Measurements from ENCODE around the gene ZFP37.
"Not testable (repeated sequence)": the region's sequence is repeated elsewhere in the genome, so short reads cannot be mapped to it uniquely, and the experiment has no call there.

The ZFP37 gene

DNA sequence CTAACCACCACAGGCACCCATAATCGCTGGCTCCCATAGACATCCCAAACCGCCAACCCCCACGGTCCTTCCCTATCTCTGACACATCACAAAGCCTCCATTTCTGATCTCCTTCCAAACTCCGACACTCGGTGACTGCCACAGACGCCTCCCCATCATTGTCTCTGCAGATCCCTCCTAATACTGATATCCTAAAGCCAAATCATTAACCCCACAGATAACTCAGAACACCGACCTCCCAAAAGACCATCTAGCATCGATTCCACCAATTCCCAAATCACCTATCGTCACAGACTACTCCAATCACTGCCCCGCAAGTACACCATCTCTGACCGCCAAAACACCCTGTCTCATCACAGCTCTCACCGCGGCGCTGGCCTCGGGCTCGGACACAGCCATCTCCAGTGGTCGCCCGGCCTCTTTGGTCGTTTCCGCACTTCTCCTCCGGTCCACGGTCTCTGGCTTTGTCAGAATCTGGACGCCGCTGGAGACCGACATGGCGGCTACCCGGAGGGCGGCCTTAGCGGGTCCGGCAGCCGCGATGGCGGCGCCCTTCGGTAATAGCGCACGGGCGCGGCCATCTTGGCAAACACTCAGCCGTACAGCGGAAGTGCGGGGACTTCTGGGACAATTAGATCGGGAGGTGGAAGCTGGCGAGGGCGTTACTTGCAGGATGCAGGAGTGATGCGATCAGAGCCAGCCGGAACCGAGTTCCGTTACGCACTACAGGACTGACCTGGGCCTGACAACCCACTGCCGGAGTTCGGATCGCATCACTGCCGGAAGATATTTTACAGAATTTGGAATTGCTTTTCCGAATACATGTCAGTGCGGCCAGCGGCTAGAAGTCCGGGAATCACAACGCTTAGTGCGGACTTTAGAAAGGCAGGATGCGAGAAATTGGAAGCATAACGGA lies at the start of gene ZFP37:
TSS of gene ZFP37 (minus strand) at position 534 of the 916 bp plus-strand sequence. CDS start at position 498, 36 bp downstream.
- peaks cover 39 to 40% of the 10 kb centered on the region in 2 donors for H3K9me3 ChIP-seq (ENCODE audit: control insufficient read depth in 2 of 2, low read length in 2 of 2)
- H3K9ac ChIP-seq (ENCODE audit: low read length in 2 of 2) = peak within 1 kb of the TSS; percentile 87 to 91
- peak within 1 kb of the TSS; percentile 92 to 100 for H3K4me3 ChIP-seq (ENCODE audit: low read length in 2 of 2)
- H3K4me1 ChIP-seq (ENCODE audit: control insufficient read depth, insufficient read depth, low read length) = peaks cover 6% of the 10 kb centered on the region
- H3K27me3 ChIP-seq (ENCODE audit: control insufficient read depth in 1 of 2, insufficient read depth in 2 of 2, low read length in 2 of 2) = peaks cover 7 to 10% of the 10 kb centered on the region in 2 donors
- no peaks in the 10 kb centered on the region for H3K36me3 ChIP-seq (ENCODE audit: control insufficient read depth in 2 of 2, insufficient read depth in 2 of 2, low read length in 2 of 2)
- peak within 1 kb of the TSS; percentile 74 for H3K27ac ChIP-seq (ENCODE audit: low read length)

DNA sequence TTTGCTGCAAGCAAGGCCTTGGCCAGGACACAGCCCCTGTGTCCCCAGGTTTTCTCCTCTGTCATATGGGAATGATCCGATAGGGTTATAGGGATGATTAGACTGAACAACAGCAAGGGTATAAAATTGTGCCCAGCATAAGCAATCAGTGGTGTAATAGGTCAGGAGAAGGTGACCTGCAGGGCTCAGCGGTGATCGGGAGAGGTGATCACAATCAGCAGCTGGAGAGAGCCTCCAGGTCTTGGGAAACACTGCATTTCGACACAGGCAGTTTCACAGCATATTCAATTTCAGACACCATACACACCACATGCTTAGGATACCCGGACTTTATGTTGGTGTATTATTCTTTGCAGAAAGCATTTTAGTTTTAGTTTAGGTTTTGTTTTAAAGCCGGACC lies 48.8 kb upstream of the ZFP37 start:
- not testable (repeated sequence) for H3K36me3 ChIP-seq (ENCODE audit: control insufficient read depth in 2 of 2, insufficient read depth in 2 of 2, low read length in 2 of 2); H3K9ac ChIP-seq (ENCODE audit: low read length in 2 of 2); H3K27me3 ChIP-seq (ENCODE audit: control insufficient read depth in 1 of 2, insufficient read depth in 2 of 2, low read length in 2 of 2); H3K9me3 ChIP-seq (ENCODE audit: control insufficient read depth in 2 of 2, low read length in 2 of 2); H3K27ac ChIP-seq (ENCODE audit: low read length); H3K4me1 ChIP-seq (ENCODE audit: control insufficient read depth, insufficient read depth, low read length); H3K4me3 ChIP-seq (ENCODE audit: low read length in 2 of 2)

DNA sequence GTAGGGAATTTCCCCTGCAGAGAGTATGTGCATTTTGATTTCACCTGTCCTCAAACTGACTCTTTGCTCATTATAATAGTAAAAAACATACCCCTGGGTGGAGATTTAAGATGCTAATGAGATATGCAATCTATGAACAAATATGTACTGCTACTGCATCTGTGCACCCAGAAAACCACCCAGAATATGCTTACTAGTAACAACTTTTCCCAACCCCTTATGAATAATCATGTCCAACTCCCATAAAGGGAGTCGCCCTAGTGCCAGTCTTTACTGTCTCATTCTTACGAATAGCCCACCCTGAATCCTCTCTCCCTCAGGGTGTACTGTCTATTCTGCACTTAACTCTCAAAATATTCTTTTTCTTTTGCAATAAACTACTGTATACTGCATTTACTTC lies 39.0 kb upstream of the ZFP37 start:
- H3K27me3 ChIP-seq (ENCODE audit: control insufficient read depth in 1 of 2, insufficient read depth in 2 of 2, low read length in 2 of 2) = peaks cover 21 to 26% of the 10 kb centered on the region in 2 donors
- no peaks in the 10 kb centered on the region for H3K4me1 ChIP-seq (ENCODE audit: control insufficient read depth, insufficient read depth, low read length)
- no peak overlapping the region for H3K9ac ChIP-seq (ENCODE audit: low read length in 2 of 2)
- H3K27ac ChIP-seq (ENCODE audit: low read length) = no peak overlapping the region
- H3K9me3 ChIP-seq (ENCODE audit: control insufficient read depth in 2 of 2, low read length in 2 of 2) = peaks cover 0 to 15% of the 10 kb centered on the region in 2 donors
- H3K36me3 ChIP-seq (ENCODE audit: control insufficient read depth in 2 of 2, insufficient read depth in 2 of 2, low read length in 2 of 2) = no peaks in the 10 kb centered on the region
- H3K4me3 ChIP-seq (ENCODE audit: low read length in 2 of 2) = no peak overlapping the region

DNA sequence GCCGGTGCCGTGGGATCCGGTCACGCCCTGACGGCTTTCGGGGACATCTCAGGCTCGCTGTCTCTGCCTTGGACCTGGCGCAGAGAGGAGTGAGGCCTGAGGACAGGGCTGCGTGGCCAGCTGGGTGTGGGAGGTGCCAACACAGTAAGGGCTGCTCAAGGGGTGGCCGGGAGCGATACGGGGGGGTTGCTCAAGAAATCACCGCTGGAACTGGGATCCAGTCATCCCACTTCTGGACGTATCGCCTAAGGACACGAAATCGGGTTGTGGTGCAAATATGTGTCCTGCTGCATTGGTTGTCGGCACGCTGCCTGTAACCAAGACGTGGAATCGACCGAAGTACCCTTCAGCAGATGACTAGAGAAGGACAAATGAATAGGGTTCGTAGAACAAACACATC lies 33.4 kb upstream of the ZFP37 start:
- not testable (repeated sequence) for H3K4me3 ChIP-seq (ENCODE audit: low read length in 2 of 2); H3K4me1 ChIP-seq (ENCODE audit: control insufficient read depth, insufficient read depth, low read length); H3K36me3 ChIP-seq (ENCODE audit: control insufficient read depth in 2 of 2, insufficient read depth in 2 of 2, low read length in 2 of 2); H3K27ac ChIP-seq (ENCODE audit: low read length); H3K9ac ChIP-seq (ENCODE audit: low read length in 2 of 2)
- peaks cover 20 to 23% of the 10 kb centered on the region in 2 donors for H3K27me3 ChIP-seq (ENCODE audit: control insufficient read depth in 1 of 2, insufficient read depth in 2 of 2, low read length in 2 of 2)
- H3K9me3 ChIP-seq (ENCODE audit: control insufficient read depth in 2 of 2, low read length in 2 of 2) = peaks cover 0 to 11% of the 10 kb centered on the region in 2 donors

GRCh38 chr9:113089143-113089505 lies 32.6 kb upstream of the ZFP37 start:
- H3K27ac ChIP-seq (ENCODE audit: low read length); H3K4me1 ChIP-seq (ENCODE audit: control insufficient read depth, insufficient read depth, low read length); H3K9ac ChIP-seq (ENCODE audit: low read length in 2 of 2); H3K4me3 ChIP-seq (ENCODE audit: low read length in 2 of 2); H3K36me3 ChIP-seq (ENCODE audit: control insufficient read depth in 2 of 2, insufficient read depth in 2 of 2, low read length in 2 of 2); H3K9me3 ChIP-seq (ENCODE audit: control insufficient read depth in 2 of 2, low read length in 2 of 2): not testable (repeated sequence)
- peaks cover 20 to 22% of the 10 kb centered on the region in 2 donors for H3K27me3 ChIP-seq (ENCODE audit: control insufficient read depth in 1 of 2, insufficient read depth in 2 of 2, low read length in 2 of 2)

- not testable (repeated sequence) for H3K4me1 ChIP-seq (ENCODE audit: control insufficient read depth, insufficient read depth, low read length); H3K27ac ChIP-seq (ENCODE audit: low read length); H3K9me3 ChIP-seq (ENCODE audit: control insufficient read depth in 2 of 2, low read length in 2 of 2); H3K9ac ChIP-seq (ENCODE audit: low read length in 2 of 2); H3K4me3 ChIP-seq (ENCODE audit: low read length in 2 of 2); H3K36me3 ChIP-seq (ENCODE audit: control insufficient read depth in 2 of 2, insufficient read depth in 2 of 2, low read length in 2 of 2)
- H3K27me3 ChIP-seq (ENCODE audit: control insufficient read depth in 1 of 2, insufficient read depth in 2 of 2, low read length in 2 of 2) = peaks cover 20 to 22% of the 10 kb centered on the region in 2 donors
Measured at GRCh38 chr9:113088456-113089142, 32.1 kb upstream of the ZFP37 start.

- H3K4me3 ChIP-seq (ENCODE audit: low read length in 2 of 2); H3K4me1 ChIP-seq (ENCODE audit: control insufficient read depth, insufficient read depth, low read length); H3K36me3 ChIP-seq (ENCODE audit: control insufficient read depth in 2 of 2, insufficient read depth in 2 of 2, low read length in 2 of 2); H3K27ac ChIP-seq (ENCODE audit: low read length); H3K9ac ChIP-seq (ENCODE audit: low read length in 2 of 2): not testable (repeated sequence)
- H3K9me3 ChIP-seq (ENCODE audit: control insufficient read depth in 2 of 2, low read length in 2 of 2) = peaks cover 9 to 17% of the 10 kb centered on the region in 2 donors
- H3K27me3 ChIP-seq (ENCODE audit: control insufficient read depth in 1 of 2, insufficient read depth in 2 of 2, low read length in 2 of 2) = peaks cover 14 to 17% of the 10 kb centered on the region in 2 donors
Measured at GRCh38 chr9:113062932-113063310, 6.4 kb upstream of the ZFP37 start.

DNA sequence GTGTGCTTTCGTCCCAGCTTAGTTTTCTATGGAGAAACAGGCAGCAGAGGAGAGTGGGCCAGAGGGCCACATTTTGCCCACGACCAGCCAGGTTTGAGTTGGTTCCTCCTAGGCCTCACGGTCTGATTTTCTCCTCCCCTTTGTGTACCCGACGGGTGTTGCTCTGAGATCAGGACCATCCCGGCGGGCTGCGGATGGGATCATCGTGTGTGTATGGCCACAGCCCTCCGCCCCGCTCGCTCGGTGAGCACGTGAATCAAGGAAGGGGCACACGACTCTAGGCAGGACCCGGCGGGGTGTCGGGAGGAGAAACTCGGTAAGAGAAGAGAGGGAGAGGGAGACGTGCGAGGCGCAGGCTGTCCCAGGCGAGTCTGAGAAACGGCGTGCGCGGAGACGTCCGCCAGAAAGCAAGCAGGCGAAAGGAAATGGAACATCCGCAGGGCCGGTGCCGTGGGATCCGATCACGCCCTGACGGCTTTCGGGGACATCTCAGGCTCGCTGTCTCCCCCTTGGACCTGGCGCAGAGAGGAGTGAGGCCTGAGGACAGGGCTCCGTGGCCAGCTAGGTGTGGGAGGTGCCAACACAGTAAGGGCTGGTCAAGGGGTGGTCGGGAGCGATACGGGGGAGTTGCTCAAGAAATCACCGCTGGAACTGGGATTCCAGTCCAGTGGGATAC lies 5.9 kb upstream of the ZFP37 start:
- H3K27me3 ChIP-seq (ENCODE audit: control insufficient read depth in 1 of 2, insufficient read depth in 2 of 2, low read length in 2 of 2) = peaks cover 14 to 17% of the 10 kb centered on the region in 2 donors
- not testable (repeated sequence) for H3K4me3 ChIP-seq (ENCODE audit: low read length in 2 of 2); H3K36me3 ChIP-seq (ENCODE audit: control insufficient read depth in 2 of 2, insufficient read depth in 2 of 2, low read length in 2 of 2); H3K27ac ChIP-seq (ENCODE audit: low read length); H3K4me1 ChIP-seq (ENCODE audit: control insufficient read depth, insufficient read depth, low read length); H3K9ac ChIP-seq (ENCODE audit: low read length in 2 of 2)
- H3K9me3 ChIP-seq (ENCODE audit: control insufficient read depth in 2 of 2, low read length in 2 of 2) = peaks cover 13 to 17% of the 10 kb centered on the region in 2 donors

DNA sequence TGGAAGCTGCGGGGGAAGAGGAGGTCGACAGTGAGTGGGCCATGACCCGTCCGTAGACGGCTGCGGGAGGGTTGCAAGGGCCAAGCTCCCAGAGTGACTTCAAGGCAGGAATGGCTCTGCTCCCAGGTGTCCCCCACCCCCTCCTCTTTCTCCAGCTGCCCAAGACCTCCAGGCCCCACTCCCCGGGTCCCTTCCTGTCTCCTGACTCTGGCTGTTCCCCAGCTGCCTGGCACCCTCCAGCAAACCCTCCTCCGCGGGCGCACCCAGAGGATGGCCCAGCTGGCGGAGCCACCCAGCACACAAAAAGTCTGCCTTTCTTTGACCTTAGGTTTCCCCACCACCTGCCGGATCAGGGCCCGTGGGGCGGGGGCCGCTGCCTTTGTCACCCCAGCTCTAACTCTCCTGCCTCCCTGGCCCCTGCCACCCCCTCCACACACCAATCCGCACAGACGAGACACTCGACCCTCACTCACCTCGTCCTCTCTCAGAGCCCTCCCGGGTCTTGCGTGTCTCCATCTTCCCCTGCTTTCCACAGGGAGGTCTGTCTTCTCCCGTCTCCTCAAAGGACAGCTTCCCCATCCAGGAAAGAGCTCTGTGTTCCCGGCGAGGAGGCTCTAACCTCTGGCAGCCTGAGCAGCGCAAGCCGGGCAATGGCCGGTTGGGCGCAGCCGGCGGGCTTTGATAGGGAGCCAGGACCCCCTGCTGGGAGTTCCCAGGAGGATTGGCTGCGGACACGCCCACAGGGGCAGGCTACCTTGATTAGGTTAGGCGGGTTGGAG lies 4.7 kb upstream of the ZFP37 start:
- not testable (repeated sequence) for H3K27ac ChIP-seq (ENCODE audit: low read length); H3K9ac ChIP-seq (ENCODE audit: low read length in 2 of 2); H3K4me3 ChIP-seq (ENCODE audit: low read length in 2 of 2); H3K4me1 ChIP-seq (ENCODE audit: control insufficient read depth, insufficient read depth, low read length); H3K36me3 ChIP-seq (ENCODE audit: control insufficient read depth in 2 of 2, insufficient read depth in 2 of 2, low read length in 2 of 2)
- H3K27me3 ChIP-seq (ENCODE audit: control insufficient read depth in 1 of 2, insufficient read depth in 2 of 2, low read length in 2 of 2) = peaks cover 14 to 17% of the 10 kb centered on the region in 2 donors
- H3K9me3 ChIP-seq (ENCODE audit: control insufficient read depth in 2 of 2, low read length in 2 of 2) = peaks cover 15 to 23% of the 10 kb centered on the region in 2 donors

DNA sequence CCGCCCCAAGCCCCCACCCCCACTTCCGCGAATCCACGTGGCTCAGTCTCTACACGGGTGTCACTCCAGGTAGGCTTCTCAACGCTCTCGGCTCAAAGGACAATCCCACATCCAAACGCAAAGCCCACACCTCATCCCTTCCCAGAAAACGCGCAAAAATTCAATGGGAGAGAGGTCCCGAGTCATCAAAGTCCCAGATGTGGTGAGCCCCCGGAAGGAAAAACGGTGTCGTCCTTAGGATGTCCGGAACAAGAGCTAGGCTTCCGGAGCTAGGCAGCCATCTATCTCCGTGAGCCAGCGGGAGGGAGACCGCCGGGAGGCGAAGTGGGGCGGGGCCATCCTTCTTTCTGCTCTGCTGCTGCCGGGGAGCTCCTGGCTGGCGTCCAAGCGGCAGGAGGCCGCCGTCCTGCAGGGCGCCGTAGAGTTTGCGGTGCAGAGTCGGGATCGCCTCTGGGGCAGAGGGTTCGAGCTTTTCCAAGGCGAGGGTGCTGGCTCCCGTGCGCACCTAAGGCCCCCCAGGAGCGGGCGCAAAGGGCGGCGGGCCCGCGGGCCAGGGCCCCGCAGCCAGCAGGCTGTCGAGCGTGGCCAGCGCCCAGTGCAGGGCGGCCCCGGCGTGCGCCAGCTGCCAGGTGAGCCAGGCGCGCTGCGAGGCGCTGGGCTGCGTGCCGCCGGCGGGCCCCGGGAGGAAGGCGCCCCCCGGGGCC lies 3.2 kb upstream of the ZFP37 start:
- Histone ChIP-seq H3K4me3 (ENCODE audit: low read length in 2 of 2) (peak overlapping the region in 1 of 2 donors; percentile 29), H3K9me3 (ENCODE audit: control insufficient read depth in 2 of 2, low read length in 2 of 2) (peaks cover 16 to 29% of the 10 kb centered on the region in 2 donors), H3K27me3 (ENCODE audit: control insufficient read depth in 1 of 2, insufficient read depth in 2 of 2, low read length in 2 of 2) (peaks cover 14 to 17% of the 10 kb centered on the region in 2 donors)
- not testable (repeated sequence) for H3K27ac ChIP-seq (ENCODE audit: low read length); H3K36me3 ChIP-seq (ENCODE audit: control insufficient read depth in 2 of 2, insufficient read depth in 2 of 2, low read length in 2 of 2); H3K9ac ChIP-seq (ENCODE audit: low read length in 2 of 2); H3K4me1 ChIP-seq (ENCODE audit: control insufficient read depth, insufficient read depth, low read length)

Measured in stomach smooth muscle (tissue), 2 donors.